Measurements from ENCODE around the gene SELENON.

- TF ChIP-seq ZNF274 (IDR thresholded peaks at IDR 0.05; ENCODE audit: insufficient read depth, insufficient read length) (no peak), CTCF (IDR thresholded peaks at IDR 0.05 in 2 of 3, conservative IDR thresholded peaks at IDR 0.05 in 1 of 3; ENCODE audit: control insufficient read depth in 2 of 3, extremely low read depth in 1 of 3, insufficient read depth in 1 of 3, low read depth in 3 of 3, low read length in 3 of 3) (no peak), TCF7 (IDR thresholded peaks at IDR 0.05; ENCODE audit: borderline replicate concordance) (no peak), MYC (IDR thresholded peaks at IDR 0.05; ENCODE audit: insufficient read depth, insufficient read length, insufficient replicate concordance, low read length, severe bottlenecking) (no peak), EZH2 (IDR thresholded peaks at IDR 0.05; ENCODE audit: borderline replicate concordance, control insufficient read depth, low read depth, low read length) (no peak), SMC3 (IDR thresholded peaks at IDR 0.05; ENCODE audit: borderline replicate concordance, low read length) (no peak), POLR2A (IDR thresholded peaks at IDR 0.05; ENCODE audit: low read depth, low read length) (no peak), GABPA (IDR thresholded peaks at IDR 0.05; ENCODE audit: low read depth) (no peak), ETV6 (conservative IDR thresholded peaks at IDR 0.05 in 1 of 2, IDR thresholded peaks at IDR 0.05 in 1 of 2; ENCODE audit: borderline replicate concordance in 1 of 2, low read depth in 1 of 2) (no peak), ZBTB33 (IDR thresholded peaks at IDR 0.05) (no peak), POLR2AphosphoS5 (IDR thresholded peaks at IDR 0.05; ENCODE audit: low read length) (no peak), YY1 (IDR thresholded peaks at IDR 0.05; ENCODE audit: low read depth, low read length) (no peak)
- TF ChIP-seq, protein P1, sequence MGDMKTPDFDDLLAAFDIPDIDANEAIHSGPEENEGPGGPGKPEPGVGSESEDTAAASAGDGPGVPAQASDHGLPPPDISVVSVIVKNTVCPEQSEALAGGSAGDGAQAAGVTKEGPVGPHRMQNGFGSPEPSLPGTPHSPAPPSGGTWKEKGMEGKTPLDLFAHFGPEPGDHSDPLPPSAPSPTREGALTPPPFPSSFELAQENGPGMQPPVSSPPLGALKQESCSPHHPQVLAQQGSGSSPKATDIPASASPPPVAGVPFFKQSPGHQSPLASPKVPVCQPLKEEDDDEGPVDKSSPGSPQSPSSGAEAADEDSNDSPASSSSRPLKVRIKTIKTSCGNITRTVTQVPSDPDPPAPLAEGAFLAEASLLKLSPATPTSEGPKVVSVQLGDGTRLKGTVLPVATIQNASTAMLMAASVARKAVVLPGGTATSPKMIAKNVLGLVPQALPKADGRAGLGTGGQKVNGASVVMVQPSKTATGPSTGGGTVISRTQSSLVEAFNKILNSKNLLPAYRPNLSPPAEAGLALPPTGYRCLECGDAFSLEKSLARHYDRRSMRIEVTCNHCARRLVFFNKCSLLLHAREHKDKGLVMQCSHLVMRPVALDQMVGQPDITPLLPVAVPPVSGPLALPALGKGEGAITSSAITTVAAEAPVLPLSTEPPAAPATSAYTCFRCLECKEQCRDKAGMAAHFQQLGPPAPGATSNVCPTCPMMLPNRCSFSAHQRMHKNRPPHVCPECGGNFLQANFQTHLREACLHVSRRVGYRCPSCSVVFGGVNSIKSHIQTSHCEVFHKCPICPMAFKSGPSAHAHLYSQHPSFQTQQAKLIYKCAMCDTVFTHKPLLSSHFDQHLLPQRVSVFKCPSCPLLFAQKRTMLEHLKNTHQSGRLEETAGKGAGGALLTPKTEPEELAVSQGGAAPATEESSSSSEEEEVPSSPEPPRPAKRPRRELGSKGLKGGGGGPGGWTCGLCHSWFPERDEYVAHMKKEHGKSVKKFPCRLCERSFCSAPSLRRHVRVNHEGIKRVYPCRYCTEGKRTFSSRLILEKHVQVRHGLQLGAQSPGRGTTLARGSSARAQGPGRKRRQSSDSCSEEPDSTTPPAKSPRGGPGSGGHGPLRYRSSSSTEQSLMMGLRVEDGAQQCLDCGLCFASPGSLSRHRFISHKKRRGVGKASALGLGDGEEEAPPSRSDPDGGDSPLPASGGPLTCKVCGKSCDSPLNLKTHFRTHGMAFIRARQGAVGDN (IDR thresholded peaks at IDR 0.05) = no peak
- TF ChIP-seq, protein P2, sequence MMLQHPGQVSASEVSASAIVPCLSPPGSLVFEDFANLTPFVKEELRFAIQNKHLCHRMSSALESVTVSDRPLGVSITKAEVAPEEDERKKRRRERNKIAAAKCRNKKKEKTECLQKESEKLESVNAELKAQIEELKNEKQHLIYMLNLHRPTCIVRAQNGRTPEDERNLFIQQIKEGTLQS (IDR thresholded peaks at IDR 0.05; ENCODE audit: borderline replicate concordance, extremely low read depth, low read depth, low read length) = no peak
Observed at GRCh38 chr1:25795211-25795610, 4.8 kb upstream of the SELENON start.

All from GM12878 (cell line).